ENCODE measurements around the gene ADI1. TPM values are rescaled to one million over a fixed set of nuclear protein-coding genes. Genes with fewer than 3 reads are reported as not detected.

Gene ADI1
- total and polyA plus RNA-seq, 8 donors = 34.8 to 83.8 (median 40.9) TPM

- no peak for DNase-seq
- no peaks in the 10 kb centered on the region for H3K27me3 ChIP-seq
- ATAC-seq = no peak
- H3K4me3 ChIP-seq = no peak overlapping the region
- H3K9me3 ChIP-seq = no peaks in the 10 kb centered on the region
- intact Hi-C loops (cut with DNase I) = no loop called here
- H3K27ac ChIP-seq = no peak overlapping the region
- TF ChIP-seq, protein P1, sequence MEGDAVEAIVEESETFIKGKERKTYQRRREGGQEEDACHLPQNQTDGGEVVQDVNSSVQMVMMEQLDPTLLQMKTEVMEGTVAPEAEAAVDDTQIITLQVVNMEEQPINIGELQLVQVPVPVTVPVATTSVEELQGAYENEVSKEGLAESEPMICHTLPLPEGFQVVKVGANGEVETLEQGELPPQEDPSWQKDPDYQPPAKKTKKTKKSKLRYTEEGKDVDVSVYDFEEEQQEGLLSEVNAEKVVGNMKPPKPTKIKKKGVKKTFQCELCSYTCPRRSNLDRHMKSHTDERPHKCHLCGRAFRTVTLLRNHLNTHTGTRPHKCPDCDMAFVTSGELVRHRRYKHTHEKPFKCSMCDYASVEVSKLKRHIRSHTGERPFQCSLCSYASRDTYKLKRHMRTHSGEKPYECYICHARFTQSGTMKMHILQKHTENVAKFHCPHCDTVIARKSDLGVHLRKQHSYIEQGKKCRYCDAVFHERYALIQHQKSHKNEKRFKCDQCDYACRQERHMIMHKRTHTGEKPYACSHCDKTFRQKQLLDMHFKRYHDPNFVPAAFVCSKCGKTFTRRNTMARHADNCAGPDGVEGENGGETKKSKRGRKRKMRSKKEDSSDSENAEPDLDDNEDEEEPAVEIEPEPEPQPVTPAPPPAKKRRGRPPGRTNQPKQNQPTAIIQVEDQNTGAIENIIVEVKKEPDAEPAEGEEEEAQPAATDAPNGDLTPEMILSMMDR (IDR thresholded peaks at IDR 0.05) = no peak
- peaks cover 0 to 87% of the 10 kb centered on the region in 2 donors for H3K36me3 ChIP-seq
- H3K4me1 ChIP-seq = no peaks in the 10 kb centered on the region
Measured at GRCh38 chr2:3447789-3448317, 71.5 kb downstream of the ADI1 start.

Other genes starting within 250 kb of the ADI1 start
- gene EIPR1, start 141.7 kb downstream of the ADI1 start, total RNA-seq = 10 to 100 TPM; 18.2 to 22.3 TPM
- 10 to 100 TPM; 18.1 to 24.4 (median 21.0) TPM for gene EIPR1, start 141.7 kb downstream of the ADI1 start, polyA plus RNA-seq (ENCODE audit: insufficient read length in 6 of 6)
- 10 to 100 TPM; 83.0 to 99.4 TPM for gene TRAPPC12, start 139.8 kb downstream of the ADI1 start, total RNA-seq
- 100 to 1,000 TPM in 4 of 6 donors, 10 to 100 TPM in 2; 88.7 to 119 (median 106) TPM for gene TRAPPC12, start 139.8 kb downstream of the ADI1 start, polyA plus RNA-seq (ENCODE audit: insufficient read length in 6 of 6)
- 10 to 100 TPM; 16.1 to 22.8 TPM for gene RNASEH1, start 38.8 kb upstream of the ADI1 start, total RNA-seq
- gene RNASEH1, start 38.8 kb upstream of the ADI1 start, polyA plus RNA-seq (ENCODE audit: insufficient read length in 6 of 6) = 10 to 100 TPM; 17.8 to 21.8 (median 18.8) TPM
- gene RPS7, start 55.7 kb upstream of the ADI1 start, total RNA-seq = 1,000 to 10,000 TPM in 1 of 2 donors, 100 to 1,000 TPM in 1; 909 to 1,079 TPM
- gene RPS7, start 55.7 kb upstream of the ADI1 start, polyA plus RNA-seq (ENCODE audit: insufficient read length in 6 of 6) = 1,000 to 10,000 TPM; 1,866 to 2,291 (median 2,093) TPM
- gene COLEC11, start 75.6 kb upstream of the ADI1 start, total RNA-seq = 1 to 10 TPM in 1 of 2 donors, under 1 TPM in 1; 0.84 to 1.4 TPM
- 1 to 10 TPM; 3.3 to 7.1 (median 4.8) TPM for gene COLEC11, start 75.6 kb upstream of the ADI1 start, polyA plus RNA-seq (ENCODE audit: insufficient read length in 6 of 6)
- not detected for gene ALLC, start 138.7 kb upstream of the ADI1 start, total RNA-seq
- under 1 TPM in 1 of 6 donors, not detected in 5; 0.13 TPM for gene ALLC, start 138.7 kb upstream of the ADI1 start, polyA plus RNA-seq (ENCODE audit: insufficient read length in 6 of 6)
- not detected for gene DCDC2C, start 184.0 kb upstream of the ADI1 start, total RNA-seq
- not detected for gene DCDC2C, start 184.0 kb upstream of the ADI1 start, polyA plus RNA-seq (ENCODE audit: insufficient read length in 6 of 6)

Measured in left lung (tissue), 10 donors.